ENCODE data around the gene USP14.

- TF ChIP-seq, protein P1, sequence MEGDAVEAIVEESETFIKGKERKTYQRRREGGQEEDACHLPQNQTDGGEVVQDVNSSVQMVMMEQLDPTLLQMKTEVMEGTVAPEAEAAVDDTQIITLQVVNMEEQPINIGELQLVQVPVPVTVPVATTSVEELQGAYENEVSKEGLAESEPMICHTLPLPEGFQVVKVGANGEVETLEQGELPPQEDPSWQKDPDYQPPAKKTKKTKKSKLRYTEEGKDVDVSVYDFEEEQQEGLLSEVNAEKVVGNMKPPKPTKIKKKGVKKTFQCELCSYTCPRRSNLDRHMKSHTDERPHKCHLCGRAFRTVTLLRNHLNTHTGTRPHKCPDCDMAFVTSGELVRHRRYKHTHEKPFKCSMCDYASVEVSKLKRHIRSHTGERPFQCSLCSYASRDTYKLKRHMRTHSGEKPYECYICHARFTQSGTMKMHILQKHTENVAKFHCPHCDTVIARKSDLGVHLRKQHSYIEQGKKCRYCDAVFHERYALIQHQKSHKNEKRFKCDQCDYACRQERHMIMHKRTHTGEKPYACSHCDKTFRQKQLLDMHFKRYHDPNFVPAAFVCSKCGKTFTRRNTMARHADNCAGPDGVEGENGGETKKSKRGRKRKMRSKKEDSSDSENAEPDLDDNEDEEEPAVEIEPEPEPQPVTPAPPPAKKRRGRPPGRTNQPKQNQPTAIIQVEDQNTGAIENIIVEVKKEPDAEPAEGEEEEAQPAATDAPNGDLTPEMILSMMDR (IDR thresholded peaks at IDR 0.05): no peak
- no peak for TF ChIP-seq POLR2A (IDR thresholded peaks at IDR 0.05)
Observed at GRCh38 chr18:215448-216010, 57.2 kb downstream of the USP14 start.
